ENCODE results near the gene TOPBP1.

The TOPBP1 gene

DNA sequence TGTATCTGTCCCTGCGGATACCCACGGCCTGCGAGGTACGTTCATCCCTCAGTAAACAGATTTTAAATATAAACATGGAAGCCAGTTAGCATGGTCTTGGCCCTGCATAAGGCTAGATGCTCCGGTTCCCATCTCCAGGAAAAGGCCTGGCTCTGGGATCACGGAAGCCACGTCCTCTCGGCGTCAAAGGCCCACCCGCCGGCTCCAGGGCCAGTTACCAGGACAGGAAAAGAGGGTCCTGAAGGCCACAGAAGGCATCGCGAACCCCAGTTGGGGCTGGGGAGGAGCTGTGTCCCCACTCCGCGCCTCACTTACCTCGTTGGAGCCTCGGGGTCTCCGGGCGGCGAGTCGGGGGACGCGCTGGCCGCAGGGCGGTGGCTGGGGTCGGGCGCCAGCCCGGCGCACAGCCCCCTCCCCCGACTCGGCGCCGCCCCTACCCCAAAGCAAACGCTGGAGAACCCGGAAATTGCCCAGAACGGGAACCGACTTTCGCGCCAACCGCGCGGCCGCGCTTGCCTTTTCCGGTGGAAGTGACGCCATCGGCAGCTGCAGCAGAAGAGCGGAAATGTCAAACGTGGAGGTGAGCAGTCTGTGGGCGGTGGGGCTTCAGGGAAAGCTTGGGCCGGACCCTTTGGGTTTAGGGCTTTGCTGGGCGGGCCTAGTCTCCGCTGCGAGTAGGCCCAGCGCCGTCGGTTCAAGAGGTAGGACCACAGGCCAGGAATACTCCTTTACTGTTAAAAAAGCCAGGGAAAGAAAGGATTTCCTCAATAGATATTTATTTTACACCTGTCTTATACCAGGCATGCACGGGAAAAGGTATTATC is at the start of gene TOPBP1:
Gene TOPBP1, minus strand, starts transcription at position 488 of the 824 bp plus-strand sequence. CDS start 814 bp downstream, outside the sequence.
- H3K27ac ChIP-seq (ENCODE audit: low read length) = peak within 1 kb of the TSS; percentile 74
- no peaks in the 10 kb centered on the region for H3K27me3 ChIP-seq (ENCODE audit: low read depth, low read length)
- no peaks in the 10 kb centered on the region for H3K9me3 ChIP-seq (ENCODE audit: control insufficient read depth in 1 of 2, low read length in 2 of 2)
- peaks cover 0 to 22% of the 10 kb centered on the region in 2 donors for H3K4me1 ChIP-seq (ENCODE audit: control insufficient read depth in 1 of 2, insufficient read depth in 2 of 2, low read length in 2 of 2)
- peak within 1 kb of the TSS; percentile 84 to 97 for H3K4me3 ChIP-seq (ENCODE audit: low read depth in 1 of 2, low read length in 2 of 2)
- peaks cover 3 to 19% of the 10 kb centered on the region in 2 donors for H3K36me3 ChIP-seq (ENCODE audit: control insufficient read depth in 1 of 2, insufficient read depth in 2 of 2, low read length in 2 of 2)

DNA sequence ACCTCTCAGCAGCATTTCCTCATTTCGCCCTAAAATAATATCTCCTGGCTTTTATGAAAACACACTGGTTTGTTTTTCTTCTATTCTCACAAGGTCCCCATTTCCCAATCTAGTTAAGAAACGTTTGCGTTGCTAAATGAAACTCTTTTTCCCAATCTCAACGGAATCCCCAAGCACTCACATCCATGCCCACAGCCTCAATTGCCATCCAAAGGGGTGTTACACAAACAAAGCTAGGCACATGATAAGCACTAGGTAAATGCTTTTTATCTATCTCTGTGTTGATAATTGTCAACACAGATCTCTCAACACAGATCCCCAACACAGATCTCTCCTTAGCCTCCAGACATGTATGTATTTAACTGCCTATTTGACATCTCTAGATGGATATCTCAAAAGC is 49.3 kb upstream of the TOPBP1 start:
- no peaks in the 10 kb centered on the region for H3K36me3 ChIP-seq (ENCODE audit: control insufficient read depth in 1 of 2, insufficient read depth in 2 of 2, low read length in 2 of 2)
- H3K4me1 ChIP-seq (ENCODE audit: control insufficient read depth in 1 of 2, insufficient read depth in 2 of 2, low read length in 2 of 2) = no peaks in the 10 kb centered on the region
- no peaks in the 10 kb centered on the region for H3K9me3 ChIP-seq (ENCODE audit: control insufficient read depth in 1 of 2, low read length in 2 of 2)
- no peak overlapping the region for H3K27ac ChIP-seq (ENCODE audit: low read length)
- H3K27me3 ChIP-seq (ENCODE audit: low read depth, low read length) = no peaks in the 10 kb centered on the region
- H3K4me3 ChIP-seq (ENCODE audit: low read depth in 1 of 2, low read length in 2 of 2) = no peak overlapping the region

DNA sequence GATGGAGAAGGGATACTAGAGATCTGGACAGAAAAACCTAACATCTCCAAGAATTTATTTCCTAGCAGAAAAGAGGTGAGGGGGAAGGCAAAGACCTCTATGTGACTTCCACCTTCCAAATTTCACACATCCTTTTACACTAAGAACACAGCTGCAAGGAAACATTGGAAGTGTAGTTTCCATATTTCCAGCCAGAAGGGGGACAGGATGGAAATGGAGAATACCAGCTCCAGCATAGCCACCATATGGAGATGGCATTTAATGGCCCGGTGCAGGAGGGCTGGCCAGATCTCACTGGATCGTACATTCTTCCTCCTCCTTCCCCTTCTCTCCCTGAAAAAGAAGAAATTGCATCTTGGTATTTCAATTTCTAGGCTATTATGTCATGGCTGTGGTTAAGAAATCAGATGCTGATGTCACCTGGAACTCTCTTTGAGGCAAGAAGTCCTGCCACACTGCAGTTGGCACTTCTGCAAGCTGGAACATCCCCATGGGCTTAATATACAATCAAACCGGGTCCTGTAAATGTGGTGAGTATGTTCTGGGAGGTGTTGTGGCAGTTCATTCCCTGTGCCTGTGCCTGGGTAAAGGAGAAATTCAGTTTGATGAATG is 47.5 kb upstream of the TOPBP1 start:
- Histone ChIP-seq H3K4me3 (ENCODE audit: low read depth in 1 of 2, low read length in 2 of 2) (no peak overlapping the region), H3K9me3 (ENCODE audit: control insufficient read depth in 1 of 2, low read length in 2 of 2) (no peaks in the 10 kb centered on the region), H3K36me3 (ENCODE audit: control insufficient read depth in 1 of 2, insufficient read depth in 2 of 2, low read length in 2 of 2) (no peaks in the 10 kb centered on the region), H3K4me1 (ENCODE audit: control insufficient read depth in 1 of 2, insufficient read depth in 2 of 2, low read length in 2 of 2) (no peaks in the 10 kb centered on the region), H3K27ac (ENCODE audit: low read length) (no peak overlapping the region), H3K27me3 (ENCODE audit: low read depth, low read length) (no peaks in the 10 kb centered on the region)

DNA sequence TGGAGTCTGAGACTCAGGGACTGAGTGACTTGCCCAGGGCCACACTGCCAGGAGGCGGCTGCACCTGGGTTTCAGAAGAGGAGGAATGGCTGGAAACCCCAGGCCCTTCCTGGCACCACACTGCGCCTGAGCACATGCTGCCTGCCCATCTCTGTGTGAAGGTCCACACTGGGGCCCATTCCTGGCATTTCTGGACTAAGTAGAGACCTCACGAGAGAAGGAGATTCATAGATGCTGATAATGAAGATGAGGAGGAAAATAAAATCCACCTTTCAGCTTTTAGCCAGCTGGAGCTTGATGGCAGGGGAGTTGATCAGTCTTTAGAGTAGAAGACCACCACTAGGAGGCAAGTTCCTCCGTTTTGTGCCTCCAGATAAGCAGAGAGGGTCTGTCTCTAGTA is 44.3 kb upstream of the TOPBP1 start:
- Histone ChIP-seq H3K4me1 (ENCODE audit: control insufficient read depth in 1 of 2, insufficient read depth in 2 of 2, low read length in 2 of 2) (no peaks in the 10 kb centered on the region), H3K36me3 (ENCODE audit: control insufficient read depth in 1 of 2, insufficient read depth in 2 of 2, low read length in 2 of 2) (no peaks in the 10 kb centered on the region), H3K27ac (ENCODE audit: low read length) (no peak overlapping the region), H3K4me3 (ENCODE audit: low read depth in 1 of 2, low read length in 2 of 2) (no peak overlapping the region), H3K27me3 (ENCODE audit: low read depth, low read length) (no peaks in the 10 kb centered on the region), H3K9me3 (ENCODE audit: control insufficient read depth in 1 of 2, low read length in 2 of 2) (no peaks in the 10 kb centered on the region)

DNA sequence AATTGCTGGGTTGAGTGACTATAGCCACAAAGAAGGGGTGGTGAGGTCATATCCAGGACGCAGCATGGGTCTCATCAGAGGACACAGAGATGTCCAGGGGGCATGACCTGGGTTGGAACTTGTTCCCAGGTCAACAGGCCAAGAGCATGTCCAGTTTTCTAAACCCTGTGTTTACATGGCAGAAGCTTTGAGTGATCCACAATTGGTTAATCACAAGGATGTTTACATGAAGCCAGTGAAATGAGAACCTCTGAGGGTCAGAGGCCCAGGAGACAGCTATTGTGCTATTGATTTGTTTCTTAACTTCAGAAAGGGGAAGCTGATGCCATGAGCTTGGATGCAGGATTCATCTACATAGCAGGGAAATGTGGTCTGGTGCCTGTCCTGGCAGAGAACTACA is 42.2 kb upstream of the TOPBP1 start:
- Histone ChIP-seq H3K4me1 (ENCODE audit: control insufficient read depth in 1 of 2, insufficient read depth in 2 of 2, low read length in 2 of 2) (no peaks in the 10 kb centered on the region), H3K36me3 (ENCODE audit: control insufficient read depth in 1 of 2, insufficient read depth in 2 of 2, low read length in 2 of 2) (no peaks in the 10 kb centered on the region), H3K9me3 (ENCODE audit: control insufficient read depth in 1 of 2, low read length in 2 of 2) (no peaks in the 10 kb centered on the region), H3K4me3 (ENCODE audit: low read depth in 1 of 2, low read length in 2 of 2) (no peak overlapping the region), H3K27ac (ENCODE audit: low read length) (no peak overlapping the region), H3K27me3 (ENCODE audit: low read depth, low read length) (no peaks in the 10 kb centered on the region)

DNA sequence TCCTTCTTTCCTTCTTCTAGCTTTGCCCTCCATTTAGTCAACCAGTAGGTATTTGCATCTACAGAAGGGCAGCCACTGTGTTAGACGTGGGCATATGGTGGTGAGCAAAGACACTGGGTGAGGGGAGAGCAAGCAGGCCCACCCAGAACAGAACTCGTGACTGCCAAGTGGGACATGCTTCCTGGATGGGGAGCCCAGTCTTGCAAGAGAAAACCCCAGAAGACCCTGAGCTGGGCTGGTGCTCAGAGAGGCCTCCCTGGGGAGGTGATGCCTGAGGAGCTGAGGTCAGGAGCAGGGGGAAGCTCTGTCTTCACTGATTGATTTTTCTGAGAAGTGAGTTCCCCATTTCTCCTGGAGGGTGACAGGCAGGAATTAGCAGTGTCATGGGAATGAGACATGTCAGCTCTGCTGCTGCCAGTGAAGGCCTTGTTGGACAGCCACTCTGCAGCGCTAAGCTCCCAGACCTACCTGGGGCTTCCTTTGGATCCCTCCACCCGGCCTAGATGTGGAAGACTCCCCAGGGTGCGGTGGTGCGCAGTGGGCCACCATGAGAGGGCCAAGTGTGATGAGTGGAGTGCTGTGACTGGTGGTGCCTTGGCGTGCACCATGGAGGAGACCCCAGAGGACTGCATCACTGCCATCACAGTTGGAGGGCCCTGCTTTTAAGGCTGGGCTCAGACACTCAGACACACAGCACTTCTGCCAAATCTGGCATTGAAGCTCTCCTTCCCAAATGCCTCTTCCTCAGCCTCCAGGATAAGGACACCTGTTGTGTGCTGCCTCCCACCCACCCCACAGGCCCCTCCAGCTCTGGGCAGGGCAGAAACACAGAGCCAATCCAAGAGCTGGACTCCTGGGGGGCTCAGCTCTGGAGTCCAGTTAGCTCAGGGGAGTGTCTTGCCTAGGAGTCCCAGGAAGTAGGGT is 40.0 kb upstream of the TOPBP1 start:
- Histone ChIP-seq H3K27me3 (ENCODE audit: low read depth, low read length) (no peaks in the 10 kb centered on the region), H3K9me3 (ENCODE audit: control insufficient read depth in 1 of 2, low read length in 2 of 2) (no peaks in the 10 kb centered on the region), H3K36me3 (ENCODE audit: control insufficient read depth in 1 of 2, insufficient read depth in 2 of 2, low read length in 2 of 2) (no peaks in the 10 kb centered on the region), H3K4me3 (ENCODE audit: low read depth in 1 of 2, low read length in 2 of 2) (no peak overlapping the region), H3K27ac (ENCODE audit: low read length) (no peak overlapping the region), H3K4me1 (ENCODE audit: control insufficient read depth in 1 of 2, insufficient read depth in 2 of 2, low read length in 2 of 2) (no peaks in the 10 kb centered on the region)

DNA sequence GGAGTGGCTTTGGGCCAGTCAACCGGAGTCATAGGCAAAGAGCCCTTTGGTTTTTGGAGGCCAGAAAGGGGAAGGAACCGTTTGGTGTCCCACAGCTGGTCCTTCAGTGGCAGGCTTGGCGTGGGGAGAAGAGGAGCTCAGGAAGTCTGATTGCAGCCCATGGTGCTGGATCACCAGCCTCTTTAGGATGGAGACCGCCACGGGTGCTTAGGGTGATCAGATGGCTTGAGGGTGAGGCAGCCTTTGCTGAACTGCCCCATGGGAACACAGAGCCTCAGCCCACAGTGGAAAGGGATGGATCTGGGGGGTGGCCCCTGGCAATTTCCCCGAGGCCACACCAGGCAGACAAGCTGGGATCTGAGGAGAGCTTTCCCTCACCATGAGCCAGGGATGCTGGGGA is 38.6 kb upstream of the TOPBP1 start:
- Histone ChIP-seq H3K9me3 (ENCODE audit: control insufficient read depth in 1 of 2, low read length in 2 of 2) (no peaks in the 10 kb centered on the region), H3K27ac (ENCODE audit: low read length) (no peak overlapping the region), H3K27me3 (ENCODE audit: low read depth, low read length) (no peaks in the 10 kb centered on the region), H3K4me3 (ENCODE audit: low read depth in 1 of 2, low read length in 2 of 2) (no peak overlapping the region), H3K4me1 (ENCODE audit: control insufficient read depth in 1 of 2, insufficient read depth in 2 of 2, low read length in 2 of 2) (no peaks in the 10 kb centered on the region), H3K36me3 (ENCODE audit: control insufficient read depth in 1 of 2, insufficient read depth in 2 of 2, low read length in 2 of 2) (no peaks in the 10 kb centered on the region)

DNA sequence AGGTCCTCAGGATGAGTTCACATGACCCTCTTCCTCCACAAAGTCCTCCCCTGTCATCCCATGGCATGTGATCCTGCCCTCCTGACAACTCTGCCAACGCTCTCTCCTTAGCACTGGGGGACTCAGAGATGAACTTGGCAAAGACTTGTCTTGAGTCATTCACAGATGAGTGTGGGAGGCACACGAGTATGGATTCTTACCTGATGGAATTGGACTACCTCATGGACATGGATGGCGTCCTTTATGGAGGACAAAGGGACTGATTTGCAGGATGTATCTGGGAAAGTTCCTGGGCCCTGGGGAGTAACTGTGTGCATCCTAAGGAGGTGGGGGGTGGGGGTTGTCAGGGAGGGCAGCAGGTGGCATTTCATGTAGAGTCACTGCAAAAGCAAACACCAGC is 38.2 kb upstream of the TOPBP1 start:
- Histone ChIP-seq H3K4me1 (ENCODE audit: control insufficient read depth in 1 of 2, insufficient read depth in 2 of 2, low read length in 2 of 2) (no peaks in the 10 kb centered on the region), H3K27me3 (ENCODE audit: low read depth, low read length) (no peaks in the 10 kb centered on the region), H3K9me3 (ENCODE audit: control insufficient read depth in 1 of 2, low read length in 2 of 2) (no peaks in the 10 kb centered on the region), H3K27ac (ENCODE audit: low read length) (no peak overlapping the region), H3K36me3 (ENCODE audit: control insufficient read depth in 1 of 2, insufficient read depth in 2 of 2, low read length in 2 of 2) (no peaks in the 10 kb centered on the region), H3K4me3 (ENCODE audit: low read depth in 1 of 2, low read length in 2 of 2) (no peak overlapping the region)

DNA sequence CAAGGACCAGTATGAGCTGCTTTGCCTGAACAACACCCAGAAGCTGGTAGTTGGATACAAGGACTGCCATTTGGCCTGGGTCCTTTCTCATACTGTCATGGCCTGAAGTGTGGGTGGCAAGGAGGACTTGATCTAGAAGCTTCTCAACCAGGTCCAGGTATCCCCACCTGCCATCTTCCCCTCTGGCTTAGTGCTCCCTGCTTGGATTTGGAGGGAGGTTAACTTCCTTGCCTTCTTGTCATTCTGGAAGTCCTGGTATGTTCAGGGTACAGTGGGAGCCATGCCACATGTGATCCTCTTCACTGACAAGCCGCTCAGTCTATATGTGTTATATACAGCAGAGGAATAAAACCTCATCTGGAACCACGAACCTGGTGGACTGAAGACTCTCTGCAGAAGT is 37.7 kb upstream of the TOPBP1 start:
- H3K27me3 ChIP-seq (ENCODE audit: low read depth, low read length) = no peaks in the 10 kb centered on the region
- H3K4me3 ChIP-seq (ENCODE audit: low read depth in 1 of 2, low read length in 2 of 2) = no peak overlapping the region
- H3K9me3 ChIP-seq (ENCODE audit: control insufficient read depth in 1 of 2, low read length in 2 of 2) = no peaks in the 10 kb centered on the region
- H3K36me3 ChIP-seq (ENCODE audit: control insufficient read depth in 1 of 2, insufficient read depth in 2 of 2, low read length in 2 of 2) = no peaks in the 10 kb centered on the region
- H3K27ac ChIP-seq (ENCODE audit: low read length) = no peak overlapping the region
- no peaks in the 10 kb centered on the region for H3K4me1 ChIP-seq (ENCODE audit: control insufficient read depth in 1 of 2, insufficient read depth in 2 of 2, low read length in 2 of 2)

DNA sequence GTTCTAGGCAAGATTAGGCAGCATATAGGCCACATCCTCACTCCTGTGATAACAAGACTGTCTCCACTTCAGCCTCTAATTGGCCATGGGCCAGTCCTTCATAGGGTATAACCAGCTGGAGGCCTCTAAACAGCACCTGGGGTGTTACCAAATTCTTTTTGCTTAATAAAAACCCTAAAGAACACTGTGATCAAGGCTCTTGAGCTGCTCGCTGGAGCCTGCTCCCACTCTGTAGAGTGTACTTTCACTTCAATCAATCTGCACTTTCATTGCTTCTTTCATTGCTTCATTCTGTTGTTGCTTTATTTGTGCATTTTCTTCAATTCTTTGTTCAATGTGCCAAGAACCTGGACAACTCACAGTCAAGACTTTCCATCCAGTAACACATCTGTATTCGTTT is 36.2 kb upstream of the TOPBP1 start:
- Histone ChIP-seq H3K9me3 (ENCODE audit: control insufficient read depth in 1 of 2, low read length in 2 of 2) (no peaks in the 10 kb centered on the region), H3K4me3 (ENCODE audit: low read depth in 1 of 2, low read length in 2 of 2) (no peak overlapping the region), H3K4me1 (ENCODE audit: control insufficient read depth in 1 of 2, insufficient read depth in 2 of 2, low read length in 2 of 2) (no peaks in the 10 kb centered on the region), H3K27me3 (ENCODE audit: low read depth, low read length) (no peaks in the 10 kb centered on the region), H3K27ac (ENCODE audit: low read length) (no peak overlapping the region), H3K36me3 (ENCODE audit: control insufficient read depth in 1 of 2, insufficient read depth in 2 of 2, low read length in 2 of 2) (no peaks in the 10 kb centered on the region)

DNA sequence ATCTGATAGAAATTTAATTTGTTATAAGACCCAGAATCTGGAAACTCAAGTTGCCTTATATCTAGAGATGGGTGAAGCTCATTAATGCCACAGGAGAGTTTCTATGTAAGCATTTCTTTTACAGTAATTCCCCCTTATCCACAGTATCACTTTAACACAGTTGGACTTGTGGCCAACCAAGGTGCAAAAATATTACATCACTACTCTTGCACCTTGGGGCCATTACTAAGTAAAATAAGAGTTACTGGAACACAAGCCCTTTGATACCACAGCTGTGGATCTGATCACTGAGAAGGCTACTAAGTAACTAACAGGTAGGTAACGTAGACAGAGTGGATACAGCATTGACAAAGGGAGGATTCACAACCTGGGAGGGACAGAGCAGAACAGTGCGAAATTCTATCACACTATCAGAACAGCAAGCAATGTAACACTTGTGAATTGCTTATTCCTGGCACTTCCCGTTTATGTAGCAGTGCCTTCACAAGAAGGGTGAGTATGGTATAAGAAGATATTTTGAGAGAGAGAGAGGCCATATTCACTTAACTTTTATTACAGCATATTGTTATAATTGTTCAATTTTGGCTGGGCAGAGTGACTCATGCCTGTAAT is 33.9 kb upstream of the TOPBP1 start:
- H3K27ac ChIP-seq (ENCODE audit: low read length) = no peak overlapping the region

More for the DNA sequence above, 33.9 kb upstream of the TOPBP1 start:
- Histone ChIP-seq H3K4me1 (ENCODE audit: control insufficient read depth in 1 of 2, insufficient read depth in 2 of 2, low read length in 2 of 2) (no peaks in the 10 kb centered on the region), H3K4me3 (ENCODE audit: low read depth in 1 of 2, low read length in 2 of 2) (no peak overlapping the region), H3K36me3 (ENCODE audit: control insufficient read depth in 1 of 2, insufficient read depth in 2 of 2, low read length in 2 of 2) (no peaks in the 10 kb centered on the region), H3K9me3 (ENCODE audit: control insufficient read depth in 1 of 2, low read length in 2 of 2) (no peaks in the 10 kb centered on the region), H3K27me3 (ENCODE audit: low read depth, low read length) (no peaks in the 10 kb centered on the region)

All from muscle layer of duodenum (tissue), 2 donors.